SK-N-SH (cell line): Measurements from ENCODE around the gene CHCHD6. TPM values are rescaled to one million over a fixed set of nuclear protein-coding genes. Genes with fewer than 3 reads are reported as not detected.

ENCODE experiments used
- CTCF ChIA-PET: fragments of 300-600, 350-600 bp; formaldehyde crosslinking; extraction: SDS; loops from one replicate; lab custom pipeline; 2021; lab: Yijun Ruan, JAX
- POLR2A ChIA-PET: fragments of 350-600 bp; sonication (Branson Sonifier 250); formaldehyde crosslinking; extraction: SDS; loops from one replicate; lab custom pipeline; 2020; ENCODE audit warnings: antibody characterized with exemption, inconsistent platforms; lab: Yijun Ruan, JAX
- DNase-seq: peaks from one replicate; pipeline ENCODE4 v3.0.0; 2012
- H2AFZ ChIP-seq: fragments of 200-600 bp; sonication (generic); 2 replicates; pipeline ENCODE4 v1.8.1; 2016; ENCODE audit warnings: antibody characterized with exemption, mild to moderate bottlenecking, low read depth
- H3F3A ChIP-seq: fragments of 200-600 bp; sonication (generic); replicated peaks from 2 replicates; pipeline ENCODE3; 2016; ENCODE audit warnings: antibody characterized with exemption, mild to moderate bottlenecking; ENCODE audit not compliant: insufficient read depth
- H3K27ac ChIP-seq, 2 experiments: fragments of 200-500 bp in 1 of 2; fragments of 200-600 bp in 1 of 2; sonication (Bioruptor generic) in 1 of 2; sonication (generic), shearing (Covaris generic) in 1 of 2; 2 replicates each; pipeline versions ENCODE4 v1.5.1 to v1.6.1; 2014 to 2016; ENCODE audit warnings: low read depth in 2 of 2, inconsistent platforms in 1 of 2, low read length in 1 of 2, mild to moderate bottlenecking in 1 of 2, mixed read lengths in 1 of 2
- H3K27me3 ChIP-seq: fragments of 200-600 bp; sonication (generic), shearing (Covaris generic); 2 replicates; pipeline ENCODE4 v1.6.1; 2016; ENCODE audit warnings: mixed run types; ENCODE audit not compliant: insufficient read depth
- H3K36me3 ChIP-seq, 2 experiments: fragments of 200-500 bp in 1 of 2; fragments of 200-600 bp in 1 of 2; sonication (Bioruptor generic) in 1 of 2; sonication (generic) in 1 of 2; replicated peaks in 1 of 2; 2 replicates each; pipeline versions ENCODE3 to v1.5.1; 2014 to 2016; ENCODE audit warnings: low read length in 1 of 2, mild to moderate bottlenecking in 1 of 2; ENCODE audit not compliant: insufficient read depth in 2 of 2, control insufficient read depth in 1 of 2
- H3K4me1 ChIP-seq, 2 experiments: fragments of 200-500 bp in 1 of 2; fragments of 200-600 bp in 1 of 2; sonication (Bioruptor generic) in 1 of 2; sonication (generic), shearing (Covaris generic) in 1 of 2; 2 replicates each; pipeline versions ENCODE4 v1.5.1 to v1.6.1; 2014 to 2016; ENCODE audit warnings: low read depth in 1 of 2, low read length in 1 of 2, mixed run types in 1 of 2; ENCODE audit not compliant: insufficient read depth in 2 of 2, control insufficient read depth in 1 of 2
- H3K4me2 ChIP-seq: fragments of 200-600 bp; sonication (generic), shearing (Covaris generic); 2 replicates; pipeline ENCODE4 v1.6.1; 2017; ENCODE audit warnings: mixed run types
- H3K4me3 ChIP-seq, 2 experiments: fragments of 200-500 bp in 1 of 2; fragments of 200-600 bp in 1 of 2; sonication (Bioruptor generic) in 1 of 2; sonication (generic), shearing (Covaris generic) in 1 of 2; 2 replicates each; pipeline versions ENCODE4 v1.5.1 to v1.8.1; 2014 to 2016; ENCODE audit warnings: low read depth in 2 of 2, inconsistent platforms in 1 of 2, low read length in 1 of 2, mild to moderate bottlenecking in 1 of 2, mixed read lengths in 1 of 2, moderate library complexity in 1 of 2
- H3K79me2 ChIP-seq: fragments of 200-600 bp; sonication (generic); 2 replicates; pipeline ENCODE4 v1.8.1; 2017; ENCODE audit warnings: mild to moderate bottlenecking; ENCODE audit not compliant: insufficient read depth
- H3K9ac ChIP-seq: fragments of 200-600 bp; sonication (generic); 2 replicates; pipeline ENCODE4 v1.6.1; 2017; ENCODE audit warnings: mixed run types
- H3K9me2 ChIP-seq: fragments of 200-600 bp; sonication (generic); 2 replicates; pipeline ENCODE4 v1.6.1; 2017; ENCODE audit warnings: mixed run types
- H3K9me3 ChIP-seq: fragments of 200-600 bp; sonication (generic); 2 replicates; pipeline ENCODE4 v1.6.1; 2017; ENCODE audit warnings: mixed run types, mild to moderate bottlenecking, moderate library complexity
- H4K20me1 ChIP-seq: fragments of 200-600 bp; sonication (generic); 2 replicates; pipeline ENCODE4 v1.6.1; 2017; ENCODE audit warnings: mild to moderate bottlenecking, mixed run types; ENCODE audit not compliant: insufficient read depth
- CTCF ChIP-seq: fragments of 200-600 bp; sonication (generic); IDR thresholded peaks from 2 replicates; pipeline ENCODE4 v1.6.1; 2017; ENCODE audit warnings: antibody characterized with exemption, mild to moderate bottlenecking, moderate library complexity
- ELF1 ChIP-seq: IDR thresholded peaks from 2 replicates; pipeline ENCODE4 v1.4.0; 2012
- FOSL2 ChIP-seq: IDR thresholded peaks from 2 replicates; pipeline ENCODE4 v1.4.0; 2012; ENCODE audit warnings: low read depth, mild to moderate bottlenecking, moderate library complexity, borderline replicate concordance
- FOXJ3 ChIP-seq: sonication (generic); formaldehyde crosslinking; IDR thresholded peaks from 2 replicates; pipeline ENCODE4 v1.5.1; 2020; ENCODE audit warnings: mild to moderate bottlenecking, missing genetic modification reagents
- FOXM1 ChIP-seq: IDR thresholded peaks from 2 replicates; pipeline ENCODE4 v1.4.0; 2012; ENCODE audit warnings: low read depth, mild to moderate bottlenecking
- NRF1 ChIP-seq: IDR thresholded peaks from 2 replicates; pipeline ENCODE4 v1.6.1; 2012; ENCODE audit warnings: low read depth, mild to moderate bottlenecking, low read length
- RAD21 ChIP-seq: IDR thresholded peaks from 2 replicates; pipeline ENCODE4 v1.6.1; 2012; ENCODE audit warnings: mild to moderate bottlenecking, low read length
- RFX5 ChIP-seq: IDR thresholded peaks from 2 replicates; pipeline ENCODE4 v1.6.1; 2012; ENCODE audit warnings: mild to moderate bottlenecking, improper control_type of control experiment, low read length
- RXRA ChIP-seq: IDR thresholded peaks from 2 replicates; pipeline ENCODE4 v1.4.0; 2012; ENCODE audit warnings: low read depth, mild to moderate bottlenecking, borderline replicate concordance
- SIN3A ChIP-seq: IDR thresholded peaks from 2 replicates; pipeline ENCODE4 v1.6.1; 2012; ENCODE audit warnings: low read depth, mild to moderate bottlenecking, low read length, moderate library complexity, borderline replicate concordance
- TEAD4 ChIP-seq: IDR thresholded peaks from 2 replicates; pipeline ENCODE4 v1.4.0; 2012; ENCODE audit warnings: mild to moderate bottlenecking, borderline replicate concordance; ENCODE audit not compliant: insufficient read depth
- WGBS: methylation state at CpG from one replicate; pipeline ENCODE4 v1.1.6; 2017; ENCODE audit warnings: low lambda C conversion rate; 5-methylcytosine and 5-hydroxymethylcytosine counted together
- polyA plus RNA-seq, 3 experiments: library from polyadenylated mRNA; depleted of rRNA; stranded (reverse); fragments of >200 nt; gene quantifications; 2 replicates each; pipeline ENCODE4 v1.2.3, GENCODE V29; 2012
- TF ChIP-seq, protein P1 (sequence below): IDR thresholded peaks from 2 replicates; pipeline ENCODE4 v1.4.0; 2012; ENCODE audit warnings: low read depth

Gene CHCHD6
- polyA plus RNA-seq, 1 of the 3 experiments (the other 2 are of a cell fraction) = 42.5 TPM

DNA sequence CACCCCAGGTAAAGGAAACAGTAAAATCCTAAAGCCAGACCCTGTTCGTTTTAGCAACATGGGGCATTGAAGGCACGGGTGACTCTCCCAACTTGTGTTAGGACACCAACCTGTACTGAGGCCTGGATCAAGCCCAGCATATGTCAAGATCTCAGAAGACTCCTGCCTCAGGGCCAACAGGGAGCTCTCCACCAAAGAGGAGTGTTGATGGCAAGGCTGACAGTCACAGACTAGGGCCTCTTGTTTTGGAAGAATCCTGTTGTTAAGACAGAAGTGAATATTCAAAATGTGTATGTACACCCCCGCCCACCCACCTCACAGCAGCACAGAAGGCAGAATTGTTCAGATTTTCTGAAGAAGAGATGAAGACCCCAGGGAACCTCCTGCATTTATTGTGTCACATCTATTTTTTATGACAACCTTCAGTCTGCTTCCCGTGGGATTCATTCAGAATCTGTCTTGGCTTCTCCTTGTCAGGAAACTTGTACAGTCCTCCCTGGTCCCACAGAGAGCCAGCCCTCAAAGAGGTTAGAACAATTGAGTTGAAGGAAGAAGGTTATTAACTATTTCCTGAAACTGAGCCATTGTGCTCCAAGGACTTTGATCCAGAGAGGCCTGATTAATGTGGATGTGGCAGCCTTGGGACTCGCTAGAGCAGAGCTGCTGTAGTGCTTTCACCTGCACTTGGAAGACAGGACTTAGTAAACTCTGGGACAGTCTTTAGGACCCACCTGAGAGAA is 217.2 kb downstream of the CHCHD6 start:
- no peak overlapping the region for H3K9ac ChIP-seq
- H3K4me3 ChIP-seq = no peak overlapping the region
- no peaks in the 10 kb centered on the region; the same call in 1 of the 2 replicates for H3K9me3 ChIP-seq
- 96% methylated on average over 4 of the region's 5 CpGs for WGBS
- no peak for DNase-seq
- H3F3A ChIP-seq = peaks cover 16% of the 10 kb centered on the region
- no peak for TF ChIP-seq FOSL2
- H3K4me2 ChIP-seq = no peak overlapping the region
- H3K9me2 ChIP-seq = 0 out of 2 replicates have a peak, but pooled peaks cover 3% of the 10 kb centered on the region
- H3K36me3 ChIP-seq = peaks cover 3 to 7% of the 10 kb centered on the region in 2 experiments
- no peak overlapping the region for H3K27ac ChIP-seq
- no peaks in the 10 kb centered on the region; the same call in 1 of the 2 replicates for H3K79me2 ChIP-seq
- peaks cover 16 to 18% of the 10 kb centered on the region in 2 experiments; a peak in 3 of 4 replicates for H3K4me1 ChIP-seq
- H4K20me1 ChIP-seq = no peaks in the 10 kb centered on the region
- H3K27me3 ChIP-seq = no peaks in the 10 kb centered on the region
- H2AFZ ChIP-seq = no peak overlapping the region
- ChIA-PET CTCF (interaction anchor here (1.0 kb wide), 1 partner anchor 19 kb away, joined by 3 read pairs; no protein-coding TSS in a partner anchor), POLR2A (interaction anchor here (1.1 kb wide), 1 partner anchor 9 kb away, joined by 3 read pairs; no protein-coding TSS in a partner anchor)

- no peak overlapping the region for H3K27ac ChIP-seq
- 93% methylated on average over 3 of the region's 4 CpGs for WGBS
- no peaks in the 10 kb centered on the region for H4K20me1 ChIP-seq
- no peak overlapping the region for H2AFZ ChIP-seq
- peaks cover 0 to 7% of the 10 kb centered on the region in 2 experiments for H3K36me3 ChIP-seq
- no peak for DNase-seq
- no peaks in the 10 kb centered on the region; the same call in 1 of the 2 replicates for H3K79me2 ChIP-seq
- ChIA-PET POLR2A (no interaction called here), CTCF (interaction anchor here (1.1 kb wide), 1 partner anchor 13 kb away, joined by 3 read pairs; no protein-coding TSS in a partner anchor)
- no peaks in the 10 kb centered on the region for H3K27me3 ChIP-seq
- peaks cover 28% of the 10 kb centered on the region in 2 experiments for H3K4me1 ChIP-seq
- TF ChIP-seq RFX5 = no peak
- TF ChIP-seq FOXJ3 (CRISPR knock-in tag) = no peak
- no peak for TF ChIP-seq RAD21
- TF ChIP-seq NRF1 = no peak
- no peak for TF ChIP-seq TEAD4
- no peak for TF ChIP-seq ELF1
- no peak for TF ChIP-seq RXRA
- no peak for TF ChIP-seq CTCF
- TF ChIP-seq, protein P1, sequence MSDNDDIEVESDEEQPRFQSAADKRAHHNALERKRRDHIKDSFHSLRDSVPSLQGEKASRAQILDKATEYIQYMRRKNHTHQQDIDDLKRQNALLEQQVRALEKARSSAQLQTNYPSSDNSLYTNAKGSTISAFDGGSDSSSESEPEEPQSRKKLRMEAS = no peak
- TF ChIP-seq SIN3A = no peak
- TF ChIP-seq FOSL2 = no peak
- TF ChIP-seq FOXM1 = no peak
- H3K9ac ChIP-seq = no peak overlapping the region
- no peak overlapping the region for H3K4me3 ChIP-seq
- 0 out of 2 replicates have a peak, but pooled peaks cover 3% of the 10 kb centered on the region for H3K9me2 ChIP-seq
- peaks cover 27% of the 10 kb centered on the region for H3F3A ChIP-seq
- no peak overlapping the region for H3K4me2 ChIP-seq
- no peaks in the 10 kb centered on the region; the same call in 1 of the 2 replicates for H3K9me3 ChIP-seq
Observed at GRCh38 chr3:126922466-126922865, 218.4 kb downstream of the CHCHD6 start.
